Naive B cell (primary cell): Measurements from ENCODE around the gene FAF1. TPM values are rescaled to one million over a fixed set of nuclear protein-coding genes. Genes with fewer than 3 reads are reported as not detected.
"Not testable (repeated sequence)": the region's sequence is repeated elsewhere in the genome, so short reads cannot be mapped to it uniquely, and the experiment has no call there.

Experiments
- ATAC-seq, 2 donors: fragments of 150-1000 bp; cut with Tn5 transposase; 2 replicates each; pipeline ENCODE4 v1.10.0; 2021; ENCODE audit warnings: low read depth in 2 of 2, mild to moderate bottlenecking in 2 of 2, moderate library complexity in 2 of 2
- DNase-seq: peaks from one replicate; pipeline ENCODE4 v3.0.0; 2022
- H3K27ac Mint-ChIP-seq, 6 donors: one replicate each; pipeline ENCODE4 v1.8.0; 2020 to 2022; ENCODE audit warnings: mild to moderate bottlenecking in 6 of 6, mixed read lengths in 6 of 6, moderate library complexity in 5 of 6, inconsistent platforms in 2 of 6
- H3K27me3 Mint-ChIP-seq, 3 donors: one replicate each; pipeline ENCODE4 v1.8.0; 2021 to 2022; ENCODE audit warnings: mixed read lengths in 3 of 3, mild to moderate bottlenecking in 1 of 3
- H3K36me3 Mint-ChIP-seq, 2 donors: one replicate each; pipeline ENCODE4 v1.8.0; 2020 to 2022; ENCODE audit warnings: mixed read lengths in 2 of 2, inconsistent platforms in 1 of 2, mild to moderate bottlenecking in 1 of 2
- H3K4me1 Mint-ChIP-seq, 3 donors: one replicate each; pipeline ENCODE4 v1.8.0; 2020 to 2022; ENCODE audit warnings: mixed read lengths in 3 of 3, inconsistent platforms in 1 of 3, mild to moderate bottlenecking in 1 of 3, moderate library complexity in 1 of 3
- H3K4me3 Mint-ChIP-seq, 8 donors: one replicate each; pipeline ENCODE4 v1.8.0; 2020 to 2022; ENCODE audit warnings: mild to moderate bottlenecking in 8 of 8, mixed read lengths in 8 of 8, moderate library complexity in 8 of 8, inconsistent platforms in 2 of 8
- H3K9me3 Mint-ChIP-seq, 7 donors: one replicate each; pipeline ENCODE4 v1.8.0; 2020 to 2022; ENCODE audit warnings: mixed read lengths in 7 of 7, mild to moderate bottlenecking in 5 of 7, inconsistent platforms in 2 of 7, moderate library complexity in 1 of 7
- polyA plus RNA-seq, 6 donors: library from polyadenylated mRNA; unstranded; fragments of 300-500 nt; fragmentation: Illumina TruSeq; gene quantifications; one replicate each; pipeline ENCODE4 v1.2.3, GENCODE V29; 2021; ENCODE audit warnings: low read depth in 6 of 6

Gene FAF1
- polyA plus RNA-seq, 6 donors from 2014 or later: 36.4 to 66.5 (median 43.2) TPM

DNA sequence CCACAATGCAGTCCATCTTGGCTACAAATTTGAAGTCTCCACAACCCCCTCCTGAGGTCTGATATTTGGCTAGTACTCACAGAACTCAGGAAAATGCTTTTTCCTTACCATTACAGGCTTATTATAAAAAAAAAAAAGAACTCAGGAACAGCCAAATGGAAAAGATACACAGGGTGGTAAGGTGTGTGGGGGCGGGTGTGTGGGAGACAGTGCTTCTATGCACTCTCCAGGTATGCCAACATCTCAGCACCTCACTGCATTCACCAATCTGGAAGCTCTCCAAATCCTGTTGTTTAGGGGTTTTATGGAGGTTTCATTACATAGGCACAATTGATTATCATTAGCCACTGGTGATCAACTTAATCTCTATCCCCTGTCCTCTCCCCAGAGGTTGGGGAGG lies 126.9 kb downstream of the FAF1 start:
- peaks cover 5 to 23% (median 11%) of the 10 kb centered on the region in 3 donors for H3K4me1 Mint-ChIP-seq
- no peak for DNase-seq
- H3K9me3 Mint-ChIP-seq: peaks cover 0 to 13% (median 3%) of the 10 kb centered on the region in 7 donors
- H3K36me3 Mint-ChIP-seq: peaks cover 8 to 23% of the 10 kb centered on the region in 2 donors
- no peak for ATAC-seq
- no peak overlapping the region for H3K4me3 Mint-ChIP-seq
- peak overlapping the region in 1 of 6 donors; percentile 66 for H3K27ac Mint-ChIP-seq
- H3K27me3 Mint-ChIP-seq: no peaks in the 10 kb centered on the region

DNA sequence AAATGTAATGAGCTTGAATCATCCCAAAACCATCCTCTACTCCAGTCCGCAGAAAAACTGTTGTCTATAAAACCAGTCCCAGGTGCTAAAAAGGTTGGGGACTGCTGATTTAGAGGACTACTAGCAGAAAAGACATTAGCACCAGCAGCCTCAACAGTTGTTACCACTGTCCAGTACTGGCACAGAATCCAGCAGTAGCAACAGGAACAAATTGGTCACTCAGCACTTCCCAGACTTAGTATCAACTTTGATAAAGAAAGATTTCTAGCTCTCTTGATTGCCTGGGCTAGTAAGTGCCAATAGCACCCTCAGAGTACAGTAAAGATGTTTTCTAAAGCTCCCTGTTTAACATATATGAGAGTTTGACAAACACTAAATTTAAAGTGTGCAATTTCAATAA lies 127.9 kb downstream of the FAF1 start:
- ATAC-seq: no peak
- Mint-ChIP-seq H3K4me1 (peaks cover 5 to 23% (median 11%) of the 10 kb centered on the region in 3 donors), H3K9me3 (peaks cover 0 to 13% (median 4%) of the 10 kb centered on the region in 7 donors), H3K36me3 (peaks cover 8 to 23% of the 10 kb centered on the region in 2 donors), H3K4me3 (no peak overlapping the region), H3K27ac (no peak overlapping the region), H3K27me3 (no peaks in the 10 kb centered on the region)
- no peak for DNase-seq

DNA sequence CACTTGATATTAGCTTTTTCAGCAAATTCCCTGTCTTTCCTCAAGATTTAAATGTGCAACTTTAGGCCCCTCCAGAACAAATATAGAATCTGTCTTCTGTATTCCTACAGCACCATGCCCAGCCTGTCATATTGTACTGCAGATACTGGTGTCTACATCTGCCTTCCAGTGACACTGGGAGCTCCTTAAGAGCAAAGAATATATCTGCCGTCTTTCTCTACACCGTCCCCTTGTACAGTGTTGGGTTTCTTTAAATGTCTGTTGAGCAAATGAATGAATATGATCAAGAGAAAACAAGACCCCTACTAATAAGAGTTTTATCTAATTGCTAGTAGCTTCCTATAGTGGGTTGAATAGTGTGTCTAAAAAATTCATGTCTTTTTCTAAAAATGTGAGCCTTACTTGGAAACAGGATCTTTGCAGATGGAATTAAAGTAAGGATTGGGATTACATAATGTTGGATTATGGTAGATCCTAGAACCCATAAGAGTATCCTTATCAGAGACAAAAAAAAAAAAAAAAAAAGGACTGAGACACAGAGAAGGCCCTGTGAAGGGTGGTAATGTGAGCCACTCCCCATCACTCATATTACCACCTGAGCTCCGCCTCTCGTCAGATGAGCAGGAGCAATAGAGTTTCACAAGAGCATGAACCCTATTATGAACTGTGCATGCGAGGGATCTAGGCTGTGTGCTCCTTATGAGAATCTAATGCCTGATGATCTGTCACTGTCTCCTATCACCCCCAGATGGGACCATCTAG lies 128.6 kb downstream of the FAF1 start:
- DNase-seq (no peak), ATAC-seq (no peak)
- Mint-ChIP-seq H3K4me1 (peaks cover 5 to 23% (median 11%) of the 10 kb centered on the region in 3 donors), H3K4me3 (no peak overlapping the region), H3K9me3 (peaks cover 0 to 13% (median 4%) of the 10 kb centered on the region in 7 donors), H3K36me3 (peaks cover 8 to 23% of the 10 kb centered on the region in 2 donors), H3K27me3 (no peaks in the 10 kb centered on the region), H3K27ac (peak overlapping the region in 1 of 6 donors; percentile 11)

DNA sequence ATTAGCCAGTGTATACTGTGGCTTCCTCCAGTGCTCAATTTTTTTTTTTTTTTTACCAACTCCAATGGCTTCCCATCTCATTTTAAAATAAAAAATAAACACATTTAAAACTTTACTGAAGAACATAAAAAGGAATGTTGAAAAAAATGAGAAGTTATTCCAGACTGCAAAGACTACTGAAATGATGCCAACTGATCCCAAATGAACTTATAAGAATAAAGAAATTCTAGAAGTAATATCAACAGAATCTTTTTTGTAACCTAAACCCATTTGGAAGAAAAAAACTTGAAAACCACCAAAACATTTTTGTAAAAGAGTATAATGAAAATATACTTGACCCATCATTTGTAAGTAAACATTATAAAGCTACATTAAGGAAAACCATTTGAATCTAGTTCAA lies 129.4 kb downstream of the FAF1 start:
- H3K27ac Mint-ChIP-seq: no peak overlapping the region
- H3K9me3 Mint-ChIP-seq: peaks cover 0 to 13% (median 4%) of the 10 kb centered on the region in 7 donors
- DNase-seq: no peak
- H3K36me3 Mint-ChIP-seq: peaks cover 8 to 23% of the 10 kb centered on the region in 2 donors
- H3K4me1 Mint-ChIP-seq: peaks cover 5 to 21% (median 12%) of the 10 kb centered on the region in 3 donors
- no peak for ATAC-seq
- H3K4me3 Mint-ChIP-seq: no peak overlapping the region
- H3K27me3 Mint-ChIP-seq: no peaks in the 10 kb centered on the region

DNA sequence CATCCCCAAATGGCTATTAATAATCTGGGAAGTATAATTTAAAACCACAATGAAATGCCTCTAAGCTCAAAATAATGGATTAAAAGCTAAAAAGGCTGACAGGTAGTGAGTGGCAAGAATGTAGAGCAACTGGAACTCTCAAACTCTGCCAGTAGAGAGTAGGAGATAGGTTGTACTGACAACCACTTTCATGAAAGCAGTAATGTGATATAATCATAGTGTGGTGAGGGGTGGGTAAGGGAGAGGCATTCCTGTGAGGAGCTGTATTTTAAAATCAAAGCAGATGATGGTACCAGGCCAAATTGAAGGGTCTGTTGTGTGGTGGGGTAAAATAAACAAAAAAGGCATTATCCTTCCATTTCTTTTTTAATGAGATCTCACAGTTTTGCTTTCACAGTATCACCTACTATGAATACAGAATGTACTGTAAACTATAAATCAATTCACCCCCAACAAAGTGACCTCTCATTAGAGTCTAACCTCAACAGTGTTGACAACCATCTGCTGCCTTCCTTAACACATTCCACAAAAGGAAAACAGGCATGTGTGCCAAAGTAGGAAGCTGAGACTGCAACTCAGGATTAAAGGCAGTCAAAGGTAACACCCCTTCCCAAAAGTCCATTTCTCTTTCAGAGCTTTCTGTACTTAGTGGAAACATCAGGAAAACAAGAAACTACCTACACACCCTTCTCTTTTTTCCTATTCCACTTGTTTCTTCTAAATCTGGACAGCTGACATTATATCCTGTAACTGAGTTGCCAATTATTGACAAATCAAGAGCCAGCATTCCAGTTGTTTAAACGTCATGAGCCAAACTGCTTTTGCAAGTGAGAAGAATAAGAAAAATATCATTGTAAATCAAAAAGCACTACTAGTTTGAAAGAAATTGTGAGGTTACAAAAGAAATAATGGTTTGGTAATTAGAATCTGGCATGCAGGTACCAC lies 130.8 kb downstream of the FAF1 start:
- Mint-ChIP-seq H3K36me3 (peaks cover 8 to 14% of the 10 kb centered on the region in 2 donors), H3K27me3 (no peaks in the 10 kb centered on the region), H3K4me1 (peaks cover 5 to 14% (median 13%) of the 10 kb centered on the region in 3 donors), H3K27ac (peak overlapping the region in 2 of 6 donors; percentile 4 to 36), H3K9me3 (peaks cover 0 to 13% (median 3%) of the 10 kb centered on the region in 7 donors), H3K4me3 (no peak overlapping the region)
- DNase-seq (no peak), ATAC-seq (no peak)

DNA sequence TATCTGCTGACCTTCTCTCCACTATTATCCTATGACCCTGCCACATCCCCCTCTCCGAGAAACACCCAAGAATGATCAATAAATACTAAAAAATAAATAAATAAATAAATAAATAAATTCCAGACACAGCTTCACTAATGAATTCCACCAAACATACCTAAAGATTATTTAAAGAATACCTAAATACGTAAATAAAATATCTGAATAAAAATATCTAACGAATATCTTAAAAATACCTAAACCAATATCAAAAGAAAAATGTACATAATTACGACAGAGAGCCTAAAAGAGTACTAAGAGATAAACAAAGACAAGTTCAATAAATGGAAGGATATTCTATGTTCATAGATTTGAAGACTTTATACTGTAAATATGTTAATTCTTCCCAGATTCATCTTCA lies 132.5 kb downstream of the FAF1 start:
- Mint-ChIP-seq H3K27ac (no peak overlapping the region), H3K4me3 (no peak overlapping the region), H3K36me3 (peaks cover 0 to under 1% of the 10 kb centered on the region in 2 donors), H3K27me3 (no peaks in the 10 kb centered on the region), H3K4me1 (peaks cover 4 to 12% (median 8%) of the 10 kb centered on the region in 3 donors), H3K9me3 (peaks cover 0 to 6% (median 0%) of the 10 kb centered on the region in 7 donors)
- DNase-seq (no peak), ATAC-seq (no peak)

DNA sequence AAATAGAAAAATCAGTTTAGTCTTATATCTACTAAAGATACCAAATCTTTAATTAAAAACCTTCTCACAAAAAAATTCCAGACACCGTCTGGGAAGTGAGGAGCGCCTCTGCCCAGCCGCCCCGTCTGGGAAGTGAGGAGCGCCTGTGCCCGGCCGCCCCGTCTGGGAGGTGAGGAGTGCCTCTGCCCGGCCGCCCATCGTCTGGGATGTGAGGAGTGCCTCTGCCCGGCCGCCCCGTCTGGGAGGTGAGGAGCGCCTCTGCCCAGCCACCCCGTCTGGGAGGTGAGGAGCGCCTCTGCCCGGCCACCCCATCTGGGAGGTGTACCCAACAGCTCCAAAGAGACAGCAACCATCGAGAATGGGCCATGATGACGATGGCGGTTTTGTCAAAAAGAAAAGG lies 133.3 kb downstream of the FAF1 start:
- not testable (repeated sequence) for H3K4me3 Mint-ChIP-seq, H3K9me3 Mint-ChIP-seq, H3K36me3 Mint-ChIP-seq, DNase-seq, H3K27ac Mint-ChIP-seq, H3K27me3 Mint-ChIP-seq, ATAC-seq
- peaks cover 8 to 18% (median 16%) of the 10 kb centered on the region in 3 donors for H3K4me1 Mint-ChIP-seq

DNA sequence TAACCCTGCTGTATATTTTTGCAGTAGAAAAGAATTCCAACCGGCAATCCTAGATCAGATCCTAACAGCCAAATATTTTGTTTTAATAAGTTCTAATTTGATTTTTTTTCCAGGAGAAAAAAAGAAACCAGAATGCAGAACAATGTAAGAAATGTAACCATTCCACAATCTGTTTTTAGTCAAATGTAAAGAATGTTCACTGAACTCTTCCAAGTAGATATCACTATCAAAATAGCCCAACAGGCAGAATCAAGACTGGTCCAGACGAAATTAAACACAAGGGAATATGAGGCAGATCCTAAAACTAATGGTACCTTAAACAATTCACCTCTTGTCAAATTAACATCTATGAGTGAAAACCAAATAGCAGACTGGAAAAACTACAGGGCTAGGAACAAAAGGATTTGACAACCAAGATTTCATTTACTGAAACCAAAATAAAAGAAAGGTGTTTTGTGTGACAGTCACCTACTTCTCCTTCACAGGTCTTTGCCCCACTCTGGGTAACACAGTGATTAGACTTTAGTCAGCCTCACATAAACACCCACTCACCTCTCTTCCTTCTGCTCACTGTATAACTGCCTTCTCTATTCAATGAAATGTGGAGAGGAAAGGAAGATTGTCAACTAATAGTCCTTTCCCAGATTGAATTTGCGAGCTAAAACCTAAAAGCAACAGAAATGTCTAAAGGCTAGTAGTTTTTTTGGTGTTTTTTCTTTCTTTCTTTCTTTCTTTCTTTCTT lies 137.9 kb downstream of the FAF1 start:
- Mint-ChIP-seq H3K36me3 (peaks cover 2 to 4% of the 10 kb centered on the region in 2 donors), H3K4me1 (peaks cover 10 to 17% (median 12%) of the 10 kb centered on the region in 3 donors), H3K27ac (peak overlapping the region in 2 of 6 donors; percentile 28 to 83), H3K27me3 (no peaks in the 10 kb centered on the region), H3K4me3 (no peak overlapping the region), H3K9me3 (peaks cover under 1 to 4% (median 2%) of the 10 kb centered on the region in 7 donors)
- no peak for ATAC-seq
- DNase-seq: no peak

DNA sequence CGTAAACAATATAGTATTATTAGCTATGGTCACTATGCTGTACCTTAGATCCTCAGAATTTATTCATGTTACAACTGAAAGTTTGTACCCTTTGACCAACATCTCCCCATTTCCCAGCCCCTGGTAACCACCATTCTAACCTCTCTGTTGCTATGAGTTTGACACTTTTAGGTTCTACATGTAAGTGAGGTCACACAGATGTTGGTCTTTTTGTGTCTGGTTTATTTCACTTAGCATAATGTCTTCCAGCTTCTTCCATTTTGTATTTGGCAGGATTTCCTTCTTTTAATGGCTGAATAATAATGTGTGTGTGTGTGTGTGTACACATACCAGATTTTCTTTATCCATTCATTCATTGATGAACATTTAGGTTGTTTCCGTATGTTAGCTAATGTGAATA lies 139.5 kb downstream of the FAF1 start:
- Mint-ChIP-seq H3K4me3 (no peak overlapping the region), H3K27me3 (no peaks in the 10 kb centered on the region), H3K36me3 (peaks cover 6 to 7% of the 10 kb centered on the region in 2 donors), H3K4me1 (peaks cover 10 to 19% (median 12%) of the 10 kb centered on the region in 3 donors), H3K9me3 (peaks cover 2 to 10% (median 4%) of the 10 kb centered on the region in 7 donors), H3K27ac (no peak overlapping the region)
- DNase-seq (no peak), ATAC-seq (no peak)

DNA sequence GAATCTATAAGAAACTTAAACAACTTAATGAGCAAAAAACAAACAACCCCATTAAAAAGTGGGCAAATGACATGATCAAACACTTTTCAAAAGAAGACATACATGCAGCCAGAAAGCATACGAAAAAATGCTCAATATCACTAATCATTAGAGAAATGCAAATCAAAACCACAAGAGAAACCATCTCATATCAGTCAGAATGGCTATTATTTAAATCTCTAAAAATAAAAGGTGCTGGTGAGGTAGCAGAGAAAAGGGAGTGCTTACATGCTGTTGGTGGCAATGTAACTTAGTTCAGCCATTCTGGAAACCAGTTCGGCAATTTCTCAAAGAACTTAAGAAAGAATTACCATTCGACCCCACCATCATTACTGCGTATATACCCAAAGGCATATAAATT lies 147.7 kb downstream of the FAF1 start:
- peak overlapping the region in 1 of 6 donors; percentile 89 for H3K27ac Mint-ChIP-seq
- H3K4me1 Mint-ChIP-seq: peaks cover 18 to 42% (median 20%) of the 10 kb centered on the region in 3 donors
- peaks cover 22 to 39% of the 10 kb centered on the region in 2 donors for H3K36me3 Mint-ChIP-seq
- H3K4me3 Mint-ChIP-seq: no peak overlapping the region
- H3K9me3 Mint-ChIP-seq: peaks cover 9 to 42% (median 24%) of the 10 kb centered on the region in 7 donors
- DNase-seq (no peak), ATAC-seq (no peak)
- H3K27me3 Mint-ChIP-seq: no peaks in the 10 kb centered on the region

DNA sequence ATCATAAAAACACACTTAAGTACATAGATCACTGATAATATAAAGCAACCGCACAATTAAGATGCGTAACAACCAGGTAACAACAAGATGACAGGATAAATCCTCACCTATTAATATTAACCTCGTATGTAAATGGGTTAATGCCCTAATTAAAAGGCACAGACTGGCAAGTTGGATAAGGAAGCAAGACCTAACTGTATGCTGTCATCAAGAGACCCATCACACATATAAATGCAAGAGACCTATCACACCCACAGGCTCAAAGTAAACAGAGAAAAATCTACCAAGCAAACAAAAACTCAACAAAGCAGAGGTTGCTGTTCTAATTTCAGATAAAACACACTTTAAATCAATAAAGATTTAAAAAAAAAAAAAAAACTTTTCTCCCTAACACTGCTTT lies 151.8 kb downstream of the FAF1 start:
- no peaks in the 10 kb centered on the region for H3K27me3 Mint-ChIP-seq
- H3K4me3 Mint-ChIP-seq: no peak overlapping the region
- DNase-seq (no peak), ATAC-seq (no peak)
- H3K36me3 Mint-ChIP-seq: peaks cover 28 to 40% of the 10 kb centered on the region in 2 donors
- peaks cover 24 to 47% (median 26%) of the 10 kb centered on the region in 3 donors for H3K4me1 Mint-ChIP-seq
- peaks cover 10 to 41% (median 33%) of the 10 kb centered on the region in 7 donors for H3K9me3 Mint-ChIP-seq
- no peak overlapping the region for H3K27ac Mint-ChIP-seq

DNA sequence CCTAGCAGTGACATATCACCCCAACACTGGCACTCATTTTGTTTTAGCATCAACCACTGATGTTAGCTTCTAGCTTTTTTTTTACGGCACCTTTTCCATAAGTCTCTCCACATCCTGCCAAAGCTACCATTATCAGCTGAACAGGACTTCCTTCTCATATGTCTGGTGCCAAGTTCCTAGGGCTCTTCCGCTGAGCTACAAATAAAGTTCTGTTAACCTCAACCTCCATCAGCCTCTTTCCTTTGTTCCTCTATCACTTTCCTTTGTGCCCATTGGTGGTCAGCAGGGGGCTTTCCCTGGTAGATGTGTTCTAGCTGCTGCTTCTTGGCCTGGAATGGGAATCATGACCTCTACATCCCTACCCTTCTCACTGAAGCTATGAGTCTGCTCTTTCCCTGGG lies 163.8 kb downstream of the FAF1 start:
- H3K4me3 Mint-ChIP-seq: no peak overlapping the region
- H3K36me3 Mint-ChIP-seq: peaks cover 0 to 8% of the 10 kb centered on the region in 2 donors
- ATAC-seq (no peak), DNase-seq (no peak)
- peaks cover 8 to 15% (median 14%) of the 10 kb centered on the region in 3 donors for H3K4me1 Mint-ChIP-seq
- no peak overlapping the region for H3K27ac Mint-ChIP-seq
- no peaks in the 10 kb centered on the region for H3K27me3 Mint-ChIP-seq
- H3K9me3 Mint-ChIP-seq: no peaks in the 10 kb centered on the region

DNA sequence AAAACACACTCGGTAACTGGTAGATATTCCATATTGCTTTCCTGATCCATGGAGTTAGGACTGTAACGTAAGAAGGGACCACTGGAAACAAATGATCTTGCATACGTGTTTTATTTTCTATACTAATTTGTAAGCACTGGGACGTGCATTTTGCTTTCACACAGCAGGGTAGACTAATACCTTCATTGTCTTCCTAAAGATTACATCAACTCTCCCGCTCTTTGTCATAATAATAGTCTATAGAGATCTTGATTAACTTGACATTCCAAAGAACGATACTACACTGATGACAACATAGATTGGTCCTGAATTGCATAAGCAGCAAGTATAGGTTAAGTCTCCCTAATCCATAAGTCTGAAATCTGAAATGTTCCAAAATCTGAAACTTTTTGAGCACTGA lies 166.5 kb downstream of the FAF1 start:
- no peaks in the 10 kb centered on the region for H3K27me3 Mint-ChIP-seq
- no peak overlapping the region for H3K4me3 Mint-ChIP-seq
- DNase-seq: no peak
- peaks cover 0 to 8% of the 10 kb centered on the region in 2 donors for H3K36me3 Mint-ChIP-seq
- H3K9me3 Mint-ChIP-seq: no peaks in the 10 kb centered on the region
- ATAC-seq: no peak
- no peak overlapping the region for H3K27ac Mint-ChIP-seq
- peaks cover 6 to 8% (median 7%) of the 10 kb centered on the region in 3 donors for H3K4me1 Mint-ChIP-seq
